Activated CD8-positive, alpha-beta memory T cell treated with anti-CD3 and anti-CD28 coated beads for 48 hours (primary cell): Measurements from ENCODE around the gene TUT7.
"Not testable (repeated sequence)": the region's sequence is repeated elsewhere in the genome, so short reads cannot be mapped to it uniquely, and the experiment has no call there.

Experiments used
- DNase-seq, 3 experiments: peaks; one replicate each; pipeline ENCODE4 v3.0.0-alpha.2; 2020; ENCODE audit warnings: low read depth in 2 of 3, low spot score in 2 of 3

TUT7 gene

DNA sequence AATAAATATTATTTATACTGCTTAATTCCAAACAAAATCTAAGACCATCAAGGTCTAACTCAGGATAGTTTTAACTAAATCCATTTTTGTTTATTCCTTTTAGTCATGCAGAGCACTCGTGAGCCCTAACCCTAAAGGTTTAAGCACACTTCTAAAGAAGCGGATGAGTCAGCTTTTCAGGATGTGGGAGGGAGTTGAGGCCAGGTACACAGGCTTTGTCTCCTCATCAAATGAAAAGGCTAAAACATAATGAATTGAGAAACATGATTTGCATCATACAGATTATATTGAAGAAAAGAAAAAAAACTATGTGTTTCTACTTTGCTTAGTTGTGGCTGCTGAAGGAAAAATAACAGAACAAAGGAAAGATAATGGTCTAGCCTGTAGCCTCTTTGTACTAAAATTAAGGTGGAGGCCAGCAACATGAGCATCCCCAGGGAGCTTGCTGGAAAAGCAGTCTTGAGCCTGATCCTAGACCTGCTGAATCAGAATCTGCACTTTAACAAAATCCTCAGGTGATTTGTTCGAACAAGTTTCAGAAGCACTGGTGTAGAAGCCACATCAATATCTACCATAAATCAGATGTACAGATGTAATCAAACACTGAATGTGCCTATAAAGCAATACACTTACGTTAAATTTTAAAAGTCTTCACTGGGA is 50.8 kb downstream of the TUT7 start:
- DNase-seq: no peak

GRCh38 chr9:86301686-86302085 is 52.5 kb downstream of the TUT7 start:
- no peak for DNase-seq

GRCh38 chr9:86300701-86301100 is 53.5 kb downstream of the TUT7 start:
- DNase-seq: no peak

GRCh38 chr9:86298873-86299272 is 55.3 kb downstream of the TUT7 start:
- no peak for DNase-seq

DNA sequence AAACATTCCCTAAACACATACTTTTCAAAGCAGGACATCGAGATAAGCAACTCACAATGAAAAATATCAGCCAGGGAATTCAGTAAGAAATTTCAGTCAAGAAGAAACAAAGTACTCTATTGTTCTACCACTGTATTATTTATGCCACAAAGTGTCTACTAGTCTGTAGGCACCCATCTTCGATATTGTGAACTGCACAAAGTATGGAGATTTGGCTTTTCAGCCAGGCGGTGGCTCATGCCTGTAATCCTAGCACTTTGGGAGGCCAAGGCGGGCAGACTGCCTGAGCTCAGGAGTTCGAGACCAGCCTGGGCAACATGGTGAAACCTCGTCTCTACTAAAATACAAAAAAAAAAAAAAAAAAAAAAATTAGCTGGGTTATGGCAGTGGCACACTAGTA is 63.9 kb downstream of the TUT7 start:
- DNase-seq: not testable (repeated sequence)

DNA sequence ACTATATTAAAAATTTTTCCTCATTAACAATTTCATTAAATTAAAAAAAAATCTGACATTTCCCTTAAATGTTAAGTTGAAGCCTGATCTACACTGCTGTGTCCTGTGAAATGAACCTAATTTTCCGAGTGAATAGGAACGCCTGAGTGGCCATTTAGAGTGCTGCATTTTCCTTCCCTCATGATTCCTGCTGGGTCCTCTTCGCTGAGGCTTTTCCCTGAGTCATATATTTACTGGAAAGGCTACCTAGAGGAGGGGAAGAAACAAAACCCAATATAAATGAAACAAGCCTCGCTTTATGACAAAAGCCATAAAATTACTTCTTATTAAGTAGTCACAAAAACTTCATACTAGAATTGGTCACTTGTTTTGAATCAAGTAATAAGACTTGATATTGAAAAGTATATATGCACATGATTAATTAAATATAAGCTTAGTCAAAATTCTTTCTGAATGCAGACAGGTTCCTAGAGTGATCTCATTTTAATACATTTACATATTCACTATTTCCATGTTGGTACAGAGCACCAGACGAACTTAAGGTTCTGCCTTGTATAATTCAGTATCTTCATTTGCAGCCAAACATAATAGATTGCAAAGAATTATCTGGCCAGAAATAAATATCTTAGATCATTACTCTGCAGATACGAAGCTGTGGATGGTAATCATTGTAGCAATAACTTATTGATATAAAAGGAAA is 65.6 kb downstream of the TUT7 start:
- DNase-seq: no peak

GRCh38 chr9:86287013-86287412 is 67.2 kb downstream of the TUT7 start:
- no peak for DNase-seq

DNA sequence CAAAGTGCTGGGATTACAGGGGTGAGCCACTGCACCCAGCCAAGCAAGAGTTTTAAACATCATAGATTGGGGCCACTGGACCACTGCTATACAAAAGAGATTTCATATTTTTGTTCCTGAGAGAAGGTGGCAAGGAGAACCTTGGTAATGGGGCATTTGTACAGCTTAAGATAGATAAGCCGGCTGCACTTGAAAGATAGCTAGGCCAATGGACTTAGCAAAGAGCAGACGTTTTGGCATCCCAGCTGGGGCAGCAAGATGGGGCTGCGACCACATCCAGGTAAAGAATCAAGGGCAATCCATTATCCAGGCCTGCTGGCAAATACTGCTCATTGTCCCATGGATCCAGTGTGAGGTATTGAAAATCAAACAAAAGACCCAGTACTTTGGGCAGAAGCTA is 67.9 kb downstream of the TUT7 start:
- no peak for DNase-seq

GRCh38 chr9:86285261-86285660 is 68.9 kb downstream of the TUT7 start:
- DNase-seq: no peak

DNA sequence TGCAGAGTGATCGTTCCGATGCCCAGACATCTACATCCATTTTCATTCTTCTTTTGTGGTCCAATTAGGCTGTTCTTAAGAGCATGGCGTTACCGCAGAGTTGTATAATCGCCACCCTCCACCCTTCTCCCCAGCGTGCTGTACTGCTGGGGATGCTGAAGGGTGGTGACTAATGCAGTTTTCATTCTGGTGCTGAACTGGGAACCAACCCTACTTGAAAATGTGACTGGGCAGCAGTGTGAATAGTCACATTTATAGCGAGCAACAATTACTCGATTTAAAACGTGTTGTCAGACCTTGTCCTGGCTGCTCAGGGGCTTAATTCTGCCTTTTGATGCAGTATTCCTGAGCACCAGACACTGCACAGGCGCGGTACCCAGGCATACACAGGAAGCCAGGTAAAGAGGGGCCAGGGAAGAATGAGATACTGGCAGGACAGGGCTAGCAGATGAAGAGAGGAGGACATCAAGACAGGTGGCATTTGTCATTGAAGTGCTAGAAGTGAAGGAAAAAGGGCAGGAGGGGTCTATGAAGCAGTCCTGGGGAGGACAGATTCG is 71.2 kb downstream of the TUT7 start:
- DNase-seq: no peak

DNA sequence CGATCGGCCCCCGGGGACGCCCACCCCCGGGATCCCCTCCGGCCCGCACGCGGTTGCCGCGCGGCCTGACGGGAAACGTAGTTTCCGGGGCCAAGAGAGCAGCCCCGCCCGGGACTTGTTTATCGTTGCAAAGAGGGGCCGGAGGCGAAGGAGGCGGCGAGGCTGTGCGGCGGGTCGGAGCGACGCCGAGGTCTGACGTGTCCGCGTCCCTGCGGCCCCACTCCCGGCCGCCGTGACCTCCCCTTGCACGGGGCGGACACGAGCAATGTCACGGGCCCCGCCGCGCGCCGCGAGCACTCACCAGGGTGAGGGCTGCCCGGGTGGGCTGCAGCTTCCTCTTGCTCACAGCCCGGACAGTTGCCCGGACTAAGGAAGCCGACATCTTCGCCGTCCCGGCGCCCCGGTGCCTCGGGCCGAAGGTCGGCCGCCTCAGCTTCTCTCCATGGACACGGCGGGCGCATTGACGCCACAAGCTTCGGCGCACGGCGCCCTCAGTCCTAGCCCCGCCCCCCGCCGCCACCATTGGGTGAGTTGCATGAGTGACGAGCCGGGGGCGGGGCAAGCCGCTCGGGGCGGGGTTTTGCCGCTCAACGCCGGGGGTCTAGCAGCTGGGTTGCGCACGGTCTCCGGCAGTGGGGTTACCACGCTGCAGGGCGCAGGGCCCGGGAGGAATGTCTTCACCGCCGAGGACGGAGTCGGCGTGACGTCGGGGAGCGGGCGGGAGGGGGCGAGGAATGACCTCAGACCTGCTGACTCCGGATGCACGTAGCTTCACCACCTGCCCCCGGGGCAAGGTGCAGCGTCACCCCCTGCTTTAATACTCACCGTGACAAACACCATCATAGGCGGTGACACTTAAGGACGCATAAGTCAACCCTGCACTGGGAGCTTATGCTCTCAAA is 71.9 kb downstream of the TUT7 start, which contains the start of gene ISCA1:
Gene ISCA1 (minus strand): TSS at position 462 of the 902 bp plus-strand sequence. CDS start 80 bp downstream, at position 382.
- peak; percentile 94 to 99 (median 97) for DNase-seq

DNA sequence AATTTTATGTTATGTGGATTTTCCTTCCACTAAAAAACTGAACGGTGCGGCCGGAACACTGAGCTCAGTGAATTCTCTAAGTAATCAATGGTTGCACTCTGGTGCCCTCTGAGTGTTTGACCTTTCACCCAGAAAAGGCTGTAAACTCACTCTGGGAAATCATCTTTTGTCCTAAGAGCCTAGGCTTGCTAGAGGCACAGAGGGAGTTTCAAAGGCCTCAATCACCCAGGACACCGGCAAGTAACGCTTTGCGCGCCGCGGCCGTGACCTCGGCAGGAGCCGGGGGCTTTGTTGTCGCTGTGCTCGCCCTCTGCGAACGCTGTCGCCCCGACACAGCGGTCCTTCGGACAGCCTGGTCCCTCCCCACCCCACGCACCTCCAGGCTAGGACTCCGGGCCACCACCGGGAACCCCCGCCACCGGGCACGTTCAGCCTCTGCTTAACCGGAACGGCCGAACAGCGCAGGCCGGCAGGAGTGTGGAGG is 72.6 kb downstream of the TUT7 start:
- peak in 2 of 3 experiments; percentile 45 to 46 for DNase-seq

- no peak for DNase-seq
These were observed 73.6 kb downstream of the TUT7 start for GRCh38 chr9:86280580-86280979.

- no peak for DNase-seq
These were observed 74.4 kb downstream of the TUT7 start for GRCh38 chr9:86279839-86280238.

- no peak for DNase-seq
These were observed 77.1 kb downstream of the TUT7 start for GRCh38 chr9:86277072-86277471.

- no peak for DNase-seq
These were observed 78.2 kb downstream of the TUT7 start for GRCh38 chr9:86275962-86276361.

GRCh38 chr9:86274821-86275643 is 79.2 kb downstream of the TUT7 start:
- DNase-seq: no peak

- no peak for DNase-seq
These were observed 82.0 kb downstream of the TUT7 start for GRCh38 chr9:86272221-86272620.

DNA sequence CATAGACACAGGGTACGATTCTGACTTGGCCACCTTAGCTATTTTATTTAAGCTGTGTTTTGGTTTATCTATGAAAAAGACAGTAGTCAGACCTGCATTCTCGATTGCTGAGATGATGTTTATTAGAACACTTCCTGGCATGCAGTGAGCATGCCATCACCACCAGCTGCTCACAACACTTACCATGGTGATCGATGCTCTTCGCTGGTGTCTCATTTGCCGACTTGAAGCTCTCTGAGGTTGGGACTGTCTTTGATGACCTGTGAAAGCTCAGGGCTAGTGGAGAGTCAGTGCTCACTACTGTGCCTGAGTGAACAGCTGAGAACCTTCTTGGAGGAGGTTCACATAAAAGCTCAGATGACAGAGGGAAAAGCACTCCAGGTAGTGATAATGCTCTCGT is 90.3 kb downstream of the TUT7 start:
- DNase-seq: no peak

GRCh38 chr9:86262492-86262891 is 91.7 kb downstream of the TUT7 start:
- DNase-seq: no peak
